Adrenal gland (tissue), 12 donors: Measurements from ENCODE around the gene SLC6A3. TPM values are rescaled to one million over a fixed set of nuclear protein-coding genes. Genes with fewer than 3 reads are reported as not detected.

Source experiments
- DNase-seq, 7 donors: peaks; one replicate each; pipeline ENCODE4 v3.0.0-alpha.2; 2019 to 2020
- H3K27ac ChIP-seq, 5 donors: fragments of 200-600 bp; sonication (generic) in 4 of 5; 1 replicate in 3 of 5; 2 replicates in 2 of 5; pipeline versions ENCODE4 v1.5.1 to v1.8.0; 2016 to 2020; ENCODE audit warnings: mild to moderate bottlenecking in 1 of 5
- H3K27me3 ChIP-seq: fragments of 200-600 bp; 2 replicates; pipeline ENCODE4 v1.8.0; 2021
- H3K36me3 ChIP-seq, 2 donors: fragments of 200-600 bp; replicated peaks in 1 of 2; 1 replicate in 1 of 2; 2 replicates in 1 of 2; pipeline versions ENCODE4 v1.5.1 to v1.8.0; 2018 to 2022
- H3K4me1 ChIP-seq, 2 donors: fragments of 200-600 bp; replicated peaks in 1 of 2; 1 replicate in 1 of 2; 2 replicates in 1 of 2; pipeline versions ENCODE4 v1.5.1 to v1.8.0; 2018 to 2021
- H3K4me3 ChIP-seq, 4 donors: fragments of 200-600 bp; sonication (generic) in 3 of 4; one replicate each; pipeline ENCODE4 v1.5.1; 2016 to 2018
- H3K9me3 ChIP-seq, 3 donors: fragments of 200-600 bp; sonication (generic) in 1 of 3; replicated peaks in 1 of 3; 1 replicate in 2 of 3; 2 replicates in 1 of 3; pipeline versions ENCODE4 v1.5.1 to v1.8.0; 2016 to 2021
- CTCF ChIP-seq, 6 experiments: fragments of 450-650 bp in 4 of 6; fragments of 200-600 bp in 2 of 6; sonication (generic) in 1 of 6; IDR thresholded peaks; 1 replicate in 5 of 6; 2 replicates in 1 of 6; pipeline versions ENCODE4 v1.5.1 to v1.8.0; 2016 to 2021; ENCODE audit warnings: antibody characterized with exemption in 6 of 6, mild to moderate bottlenecking in 2 of 6, moderate library complexity in 1 of 6
- POLR2A ChIP-seq, 2 donors: fragments of 450-650 bp; IDR thresholded peaks; one replicate each; pipeline ENCODE4 v1.6.1; 2017; ENCODE audit warnings: antibody characterized with exemption in 2 of 2, mild to moderate bottlenecking in 2 of 2, moderate library complexity in 1 of 2
- WGBS, 4 donors: extraction: QIAGEN DNeasy Blood & Tissue Kit in 2 of 4; methylation state at CpG; one replicate each; pipeline versions ENCODE4 v1.1.5 to v1.1.7; 2013 to 2017; 5-methylcytosine and 5-hydroxymethylcytosine counted together
- intact Hi-C, 2 donors: fragments of 100-400 bp; cut with DNase I; formaldehyde crosslinking; loops; one replicate each; pipeline versions ENCODE4 v1.14.1 to v1.15.0; 2022 to 2023
- polyA plus RNA-seq, 3 donors: library from polyadenylated mRNA; stranded (reverse); fragments of 200-250 nt in 2 of 3; fragments of 350-450 nt in 1 of 3; fragmentation: Illumina TruSeq in 1 of 3; extraction: RNeasy Lipid Tissue Mini Kit (QIAGEN cat#74804) in 1 of 3; gene quantifications; one replicate each; pipeline ENCODE4 v1.2.3, GENCODE V29; 2013 to 2014
- total RNA-seq, 9 donors: library from RNA; depleted of rRNA in 4 of 9; stranded (reverse); fragments of >200 nt in 4 of 9; fragments of 120-200 nt in 1 of 9; fragmentation: NEBNext Ultra II Directional in 1 of 9; extraction: Animal tissue kit (Norgen Biotek cat#: 25700) in 1 of 9; gene quantifications; one replicate each; pipeline versions ENCODE4 v1.1.0 to v1.2.4, GENCODE V29; 2013 to 2023
- donor health status: healthy with polysubstance abuse.
- donor health status: Bipolar disorder and iron deficiency.
- donor health status: DM: yes; HTN: yes; CAD: no.
- donor health status: DM: no; HTN: no; CAD: no.
- donor health status: DM: no; HTN: no; CAD: no.
- donor health status: DM: yes; HTN: yes; CAD: no.

SLC6A3 gene
- total and polyA plus RNA-seq, 12 donors, result 0.10 TPM; not detected in 11

- WGBS, 4 donors, result 43 to 73% (median 64%) methylated on average over 1 of the region's 1 CpG
- H3K27ac ChIP-seq, result no peak overlapping the region
- no peaks in the 10 kb centered on the region for H3K9me3 ChIP-seq
- no peak for DNase-seq
- H3K27me3 ChIP-seq, result no peaks in the 10 kb centered on the region
- H3K4me1 ChIP-seq, result peaks cover 10 to 14% of the 10 kb centered on the region in 2 donors
- no peak overlapping the region for H3K4me3 ChIP-seq
- no peak for TF ChIP-seq POLR2A (IDR thresholded peaks at IDR 0.05)
- no peak for TF ChIP-seq CTCF (IDR thresholded peaks at IDR 0.05)
- intact Hi-C loops, result loop anchor here in 1 of 2 donors (10.0 kb wide), 1 partner anchor 296 kb away; no protein-coding TSS in a partner anchor
- H3K36me3 ChIP-seq, result no peaks in the 10 kb centered on the region
Measured at GRCh38 chr5:1348986-1349245, 96.3 kb downstream of the SLC6A3 start.

- intact Hi-C loops, result loop anchor here in 1 of 2 donors (10.0 kb wide), 1 partner anchor 297 kb away; no protein-coding TSS in a partner anchor
- TF ChIP-seq POLR2A (IDR thresholded peaks at IDR 0.05) (no peak), CTCF (IDR thresholded peaks at IDR 0.05) (no peak)
- DNase-seq, result no peak
- Histone ChIP-seq H3K9me3 (no peaks in the 10 kb centered on the region), H3K27ac (no peak overlapping the region), H3K36me3 (no peaks in the 10 kb centered on the region), H3K27me3 (no peaks in the 10 kb centered on the region), H3K4me3 (no peak overlapping the region), H3K4me1 (peaks cover 12 to 23% of the 10 kb centered on the region in 2 donors)
- WGBS, 4 donors, result 54 to 71% (median 67%) methylated on average over 9 to 10 of the region's 10 CpGs
Measured at GRCh38 chr5:1347571-1347970, 97.7 kb downstream of the SLC6A3 start.

- 76 to 85% (median 77%) methylated on average over 18 to 21 of the region's 21 CpGs for WGBS, 4 donors
- peak in 1 of 7 donors; percentile 27 for DNase-seq
- intact Hi-C loops, result loop anchor here in 1 of 2 donors (10.0 kb wide), 1 partner anchor 298 kb away; no protein-coding TSS in a partner anchor
Measured at GRCh38 chr5:1346627-1347440, 98.4 kb downstream of the SLC6A3 start.

More at GRCh38 chr5:1346627-1347440, 98.4 kb downstream of the SLC6A3 start:
- Histone ChIP-seq H3K9me3 (no peaks in the 10 kb centered on the region), H3K27ac (no peak overlapping the region), H3K4me3 (no peak overlapping the region), H3K27me3 (no peaks in the 10 kb centered on the region), H3K4me1 (peaks cover 12 to 23% of the 10 kb centered on the region in 2 donors), H3K36me3 (peaks cover 0 to 6% of the 10 kb centered on the region in 2 donors)
- TF ChIP-seq CTCF (IDR thresholded peaks at IDR 0.05) (no peak), POLR2A (IDR thresholded peaks at IDR 0.05) (no peak)
